HG02943 (cell line): ENCODE measurements around the gene STEAP2.
"Not testable (repeated sequence)": the region's sequence is repeated elsewhere in the genome, so short reads cannot be mapped to it uniquely, and the experiment has no call there.

Source experiments
- ATAC-seq: cut with Tn5 transposase; IDR thresholded peaks from one replicate; pipeline ENCODE4 v1.9.1; 2021; ENCODE audit warnings: mild to moderate bottlenecking, low read depth, moderate library complexity; ENCODE audit not compliant: unreplicated experiment

STEAP2 gene

DNA sequence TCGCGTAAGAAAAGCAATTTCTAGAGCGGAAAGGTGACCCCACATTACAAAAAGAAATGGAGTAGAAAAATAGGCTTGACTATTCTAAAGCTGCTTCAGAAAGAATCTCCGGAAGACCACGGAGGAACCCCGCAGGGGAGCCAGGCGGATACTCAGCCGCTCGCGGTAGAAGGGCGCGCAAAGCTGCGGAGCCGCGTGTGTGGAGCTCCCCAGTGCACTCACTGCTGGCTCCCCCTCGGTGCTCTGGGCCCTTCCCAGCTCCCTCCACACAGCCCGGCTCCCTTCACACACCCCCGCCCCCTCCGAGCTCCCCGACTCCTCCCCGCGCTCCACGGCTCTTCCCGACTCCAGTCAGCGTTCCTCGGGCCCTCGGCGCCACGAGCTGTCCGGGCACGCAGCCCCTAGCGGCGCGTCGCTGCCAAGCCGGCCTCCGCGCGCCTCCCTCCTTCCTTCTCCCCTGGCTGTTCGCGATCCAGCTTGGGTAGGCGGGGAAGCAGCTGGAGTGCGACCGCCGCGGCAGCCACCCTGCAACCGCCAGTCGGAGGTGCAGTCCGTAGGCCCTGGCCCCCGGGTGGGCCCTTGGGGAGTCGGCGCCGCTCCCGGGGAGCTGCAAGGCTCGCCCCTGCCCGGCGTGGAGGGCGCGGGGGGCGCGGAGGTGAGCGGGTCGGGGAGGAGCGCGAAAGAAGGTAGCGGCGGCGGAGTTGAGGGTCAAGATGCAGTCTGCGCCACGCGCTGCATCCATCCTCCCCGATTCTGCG is at the start of gene STEAP2:
TSS of gene STEAP2 (plus strand) at position 350 of the 758 bp plus-strand sequence. CDS start 13,343 bp downstream, outside the sequence.
- ATAC-seq: peak; percentile 93

DNA sequence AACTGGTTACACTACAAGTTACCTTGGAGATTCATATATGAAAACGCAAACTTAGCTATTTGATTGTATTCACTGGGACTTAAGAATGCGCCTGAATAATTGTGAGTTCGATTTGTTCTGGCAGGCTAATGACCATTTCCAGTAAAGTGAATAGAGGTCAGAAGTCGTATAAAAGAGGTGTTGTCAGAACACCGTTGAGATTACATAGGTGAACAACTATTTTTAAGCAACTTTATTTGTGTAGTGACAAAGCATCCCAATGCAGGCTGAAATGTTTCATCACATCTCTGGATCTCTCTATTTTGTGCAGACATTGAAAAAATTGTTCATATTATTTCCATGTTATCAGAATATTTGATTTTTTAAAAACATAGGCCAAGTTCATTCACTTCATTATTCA is 48.0 kb upstream of the STEAP2 start:
- ATAC-seq: no peak

DNA sequence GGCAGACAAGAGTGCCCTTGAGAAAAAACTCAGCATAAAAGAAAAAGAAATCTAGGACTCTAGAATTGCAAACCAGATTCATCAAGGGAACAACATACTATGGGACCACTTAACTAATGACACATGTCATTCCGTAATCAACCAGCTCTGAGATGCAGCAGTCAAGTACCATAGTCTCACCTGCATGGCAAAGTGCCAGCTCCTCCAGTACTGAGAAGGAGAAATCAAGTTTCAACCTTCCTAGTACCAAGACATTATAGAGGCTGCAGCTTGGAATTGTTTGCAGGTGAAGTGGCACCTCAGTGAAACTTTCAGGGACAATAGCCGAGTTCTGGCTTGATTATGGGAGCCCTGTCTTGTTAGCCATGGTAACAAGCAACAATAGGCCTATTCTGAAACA is 45.8 kb upstream of the STEAP2 start:
- ATAC-seq: no peak

DNA sequence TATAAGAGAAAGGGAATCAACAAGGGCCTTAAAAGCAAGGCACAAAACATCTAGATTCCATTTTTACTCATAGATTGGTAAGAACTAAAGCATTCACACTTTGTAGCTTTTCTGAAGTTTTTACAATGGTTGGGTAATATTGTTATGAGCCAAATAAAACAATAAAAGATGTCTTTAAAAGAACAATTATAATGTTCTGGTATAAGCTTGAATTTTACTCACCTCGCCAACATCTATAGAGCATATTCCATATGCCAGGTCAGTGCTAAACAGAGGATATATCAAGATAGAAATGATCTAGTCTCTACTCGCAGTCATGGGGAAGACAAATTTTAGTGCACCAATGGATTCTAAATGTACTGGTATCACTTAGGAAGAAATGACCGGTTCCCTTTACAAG is 45.4 kb upstream of the STEAP2 start:
- no peak for ATAC-seq

DNA sequence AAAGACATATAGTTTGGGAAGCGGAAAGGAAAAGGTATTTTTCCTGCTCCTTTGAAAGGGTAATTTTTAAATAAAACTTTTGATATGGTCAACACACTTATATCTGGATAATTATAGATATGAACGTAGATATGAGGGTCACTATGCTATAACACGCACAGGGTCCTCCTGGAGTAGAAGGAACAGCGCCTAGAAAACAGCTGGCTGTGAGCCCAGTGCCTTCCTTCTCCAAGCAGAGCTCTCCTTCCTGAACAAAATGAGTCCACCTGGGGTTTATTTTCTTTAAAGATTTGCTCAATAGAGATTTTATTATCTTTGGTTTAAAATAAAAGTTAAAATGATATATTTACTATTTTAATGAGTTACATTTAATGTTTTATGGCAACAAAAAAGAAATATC is 44.2 kb upstream of the STEAP2 start:
- no peak for ATAC-seq

DNA sequence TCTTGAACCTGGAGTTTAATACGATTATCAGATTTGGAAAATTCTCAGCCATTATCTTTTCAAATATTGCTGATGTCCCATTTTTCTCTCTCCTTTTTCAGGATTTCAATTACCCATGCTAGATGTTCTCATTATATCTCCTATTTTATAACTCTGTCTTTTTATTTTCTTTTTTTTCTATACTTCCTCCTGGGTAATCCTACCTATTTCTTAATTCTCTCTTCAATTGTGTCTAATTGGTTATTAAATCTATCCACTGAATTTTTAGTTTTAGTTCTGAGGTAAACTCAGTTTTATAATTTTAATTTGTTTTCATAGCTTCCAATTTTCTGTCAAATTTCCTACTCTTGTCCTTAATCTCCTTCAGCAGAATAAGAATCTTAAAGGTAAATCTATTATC is 41.6 kb upstream of the STEAP2 start:
- ATAC-seq: no peak

DNA sequence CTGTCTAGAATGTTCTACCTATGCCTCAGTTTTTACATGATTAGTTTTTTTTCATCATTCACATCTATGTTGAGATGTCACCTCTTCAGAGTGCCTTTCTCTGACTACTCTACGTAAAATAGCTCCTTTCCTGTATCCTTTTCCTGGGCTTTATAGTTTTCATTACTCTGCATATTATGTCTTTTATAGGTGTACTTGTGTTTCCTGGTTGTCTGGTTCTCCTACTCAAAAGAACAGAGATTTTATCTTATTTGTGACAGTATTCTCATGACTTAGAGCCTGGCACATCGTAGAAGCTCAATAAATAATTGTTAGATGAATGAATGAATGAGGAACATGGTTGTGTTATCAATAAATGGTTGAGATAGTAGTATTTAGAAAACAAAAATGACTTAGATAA is 39.4 kb upstream of the STEAP2 start:
- no peak for ATAC-seq

DNA sequence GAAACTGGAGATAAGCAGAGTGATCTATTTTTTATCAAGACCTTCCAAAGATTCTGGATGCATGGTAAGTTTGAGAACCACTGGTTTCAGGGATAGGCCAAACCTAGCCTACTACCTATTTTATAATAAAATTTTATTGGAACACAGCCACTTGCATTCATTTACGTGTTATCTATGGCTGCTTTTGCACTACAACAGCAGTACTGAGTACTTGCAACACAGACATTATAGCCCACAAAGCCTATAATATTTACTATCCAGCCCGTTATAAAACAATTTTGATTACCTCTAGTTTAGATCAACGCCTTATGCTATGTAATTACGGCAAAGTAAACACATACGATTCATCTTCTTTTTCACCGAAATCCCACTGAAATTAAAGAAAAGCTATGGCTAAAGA is 38.9 kb upstream of the STEAP2 start:
- no peak for ATAC-seq

DNA sequence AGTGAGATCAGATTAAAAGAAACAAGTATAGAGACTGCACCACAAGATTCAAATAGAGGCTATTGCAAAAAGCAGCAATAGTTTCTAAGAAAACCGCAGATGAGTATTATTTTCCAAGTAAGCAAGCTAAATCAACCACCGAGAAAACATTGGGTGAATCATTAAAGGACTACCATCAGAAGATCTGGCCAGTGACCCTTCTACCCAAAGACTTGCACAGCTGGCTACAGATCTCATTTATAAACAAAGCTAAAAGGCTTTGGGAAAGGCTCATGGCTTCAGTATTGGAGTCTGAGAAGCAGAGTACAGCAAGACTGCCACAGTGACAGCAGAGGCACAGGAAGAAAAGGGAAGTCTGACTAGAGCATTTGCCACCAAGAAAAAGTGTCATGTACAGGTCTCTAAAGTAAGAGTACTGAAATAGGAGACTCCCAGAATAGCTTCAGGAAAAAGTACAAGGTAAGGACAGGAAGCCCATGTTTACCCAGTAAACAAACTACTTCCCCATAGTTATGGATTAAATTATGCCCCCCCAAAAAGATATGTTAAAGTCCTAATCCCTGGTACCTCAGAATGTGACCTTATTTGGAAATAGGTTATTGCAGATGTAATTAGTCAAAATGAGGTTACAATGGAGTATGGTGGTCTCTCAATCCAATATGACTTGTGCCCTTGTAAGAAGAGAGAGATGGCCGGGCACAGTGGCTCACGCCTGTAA is 38.3 kb upstream of the STEAP2 start:
- ATAC-seq: peak; percentile 98

DNA sequence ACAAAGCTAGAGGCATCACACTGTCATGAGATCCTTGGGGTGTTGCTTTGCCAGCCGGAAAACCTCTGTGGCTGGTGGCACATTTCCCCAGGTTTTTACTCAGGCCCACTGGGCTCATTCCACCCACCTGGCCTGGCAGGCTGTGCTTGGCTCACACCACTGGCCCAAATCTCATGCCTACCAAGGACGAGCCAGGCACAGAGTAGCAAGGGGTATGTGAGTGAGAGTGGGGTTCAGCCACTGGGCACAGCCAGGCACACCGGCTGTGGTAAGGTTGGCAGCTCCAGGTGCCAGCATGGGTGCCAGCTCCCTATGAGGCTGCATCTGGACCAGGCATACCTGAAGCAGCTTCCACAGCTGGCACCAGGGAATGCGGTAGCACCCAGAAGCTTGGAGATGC is 35.9 kb upstream of the STEAP2 start:
- no peak for ATAC-seq

DNA sequence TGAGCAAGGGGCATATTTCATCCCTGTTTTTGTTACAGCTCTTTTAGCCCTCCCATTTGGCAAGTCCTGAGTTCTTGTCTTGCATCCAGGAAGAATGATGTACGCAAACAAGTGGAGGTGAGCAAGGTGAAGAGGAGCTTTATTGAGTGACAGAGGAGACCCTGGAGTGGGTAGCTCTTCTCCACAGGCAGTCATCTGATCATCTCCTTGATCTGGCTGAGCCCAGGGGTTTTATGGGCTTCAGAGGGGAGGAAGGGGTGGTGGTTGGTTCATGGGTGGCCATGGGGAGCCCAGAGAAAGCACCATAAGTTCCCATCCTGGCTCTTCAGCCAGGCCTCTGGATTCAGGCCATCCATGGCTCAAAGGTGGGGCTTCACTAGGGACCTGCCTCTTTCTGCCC is 35.3 kb upstream of the STEAP2 start:
- no peak for ATAC-seq

DNA sequence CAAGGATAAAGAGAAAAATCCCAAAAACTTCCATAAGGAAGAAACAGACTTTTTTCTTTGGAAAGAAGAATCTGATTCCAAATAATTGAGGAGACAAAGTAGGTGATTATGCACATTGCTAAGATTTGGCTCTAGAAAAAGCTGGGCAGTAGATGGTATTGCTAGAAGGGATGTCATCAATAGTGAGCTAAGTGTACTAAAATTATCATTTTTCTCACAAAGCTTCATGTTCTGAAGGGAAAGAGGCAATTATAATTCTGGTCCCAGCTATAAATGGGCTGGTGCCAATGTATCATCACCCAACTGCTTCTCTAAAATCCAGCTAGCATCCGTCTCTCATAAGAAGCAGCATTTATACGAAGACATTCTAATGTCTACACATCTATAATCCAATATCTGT is 33.4 kb upstream of the STEAP2 start:
- ATAC-seq: no peak

DNA sequence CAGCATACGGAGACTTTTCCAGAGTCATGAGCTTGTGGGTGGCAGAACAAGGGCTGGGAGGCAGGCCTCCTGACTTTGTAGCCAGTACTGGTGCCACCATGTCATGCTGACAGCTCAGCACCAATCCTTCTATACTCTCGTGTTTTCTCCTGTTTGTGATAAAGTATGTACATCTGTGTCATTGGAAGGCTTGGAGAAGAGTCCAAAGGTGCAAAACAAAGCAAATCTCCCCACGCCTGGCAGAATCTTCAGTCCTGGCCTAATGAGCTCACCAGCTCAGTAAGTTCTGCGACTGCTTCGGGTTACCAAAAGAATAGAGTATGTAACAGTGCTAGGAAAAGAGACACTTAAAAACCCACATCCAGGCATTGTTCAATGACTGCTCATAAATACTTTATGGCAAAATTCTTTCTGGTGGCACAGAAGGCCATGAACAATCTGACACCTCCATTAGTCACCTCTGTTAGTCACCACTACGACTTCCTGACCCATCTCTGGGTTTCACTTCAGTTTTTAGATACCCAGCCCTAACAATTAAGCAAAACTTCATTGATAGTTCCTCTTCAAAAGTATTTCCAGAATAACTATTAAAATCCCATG is 32.8 kb upstream of the STEAP2 start:
- ATAC-seq: peak; percentile 98

DNA sequence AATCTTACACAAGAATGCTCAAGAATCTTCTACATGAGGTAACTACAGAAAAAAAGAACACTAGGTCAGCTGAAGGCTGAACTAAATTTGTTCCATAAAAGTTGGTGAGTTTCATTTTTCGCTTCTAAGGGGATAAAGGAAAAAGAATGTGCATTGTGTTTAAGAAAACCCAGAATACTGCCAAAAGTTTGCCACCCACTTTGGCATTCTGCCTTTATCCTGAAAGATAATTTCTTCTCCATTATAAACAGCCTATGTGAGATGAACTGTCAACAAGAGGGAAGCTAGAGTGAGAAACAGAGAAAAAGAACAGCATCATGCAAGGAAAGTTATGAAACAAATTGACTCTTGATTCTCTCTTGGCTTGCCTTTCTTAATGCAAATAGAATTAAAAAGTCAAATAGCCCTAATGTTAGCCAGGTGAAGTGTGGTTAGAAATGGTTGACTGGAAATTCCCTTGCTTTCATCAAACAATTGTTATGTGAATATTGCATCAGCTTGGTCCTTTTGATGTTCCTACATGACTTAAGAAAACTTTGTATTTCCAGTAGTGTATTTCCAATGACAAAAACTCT is 31.4 kb upstream of the STEAP2 start:
- ATAC-seq: no peak

DNA sequence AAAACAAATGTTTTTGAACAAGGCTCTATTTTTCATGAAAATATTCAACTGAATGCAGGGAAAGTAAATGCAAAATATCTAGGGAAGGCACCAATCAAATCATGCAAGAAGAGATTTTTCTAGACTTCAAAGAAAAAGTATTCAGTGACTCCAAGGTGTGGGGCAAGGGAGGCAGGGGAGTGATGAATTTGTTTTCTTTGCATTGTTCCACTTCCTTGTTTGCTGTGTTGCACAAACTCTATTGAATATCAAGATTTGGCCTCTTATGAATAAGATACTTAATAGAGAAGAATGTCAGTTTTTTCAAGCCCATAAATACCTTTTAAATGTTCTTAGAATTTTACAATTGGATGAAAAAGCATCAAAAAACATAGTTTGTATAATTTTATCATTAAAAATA is 30.9 kb upstream of the STEAP2 start:
- ATAC-seq: no peak

DNA sequence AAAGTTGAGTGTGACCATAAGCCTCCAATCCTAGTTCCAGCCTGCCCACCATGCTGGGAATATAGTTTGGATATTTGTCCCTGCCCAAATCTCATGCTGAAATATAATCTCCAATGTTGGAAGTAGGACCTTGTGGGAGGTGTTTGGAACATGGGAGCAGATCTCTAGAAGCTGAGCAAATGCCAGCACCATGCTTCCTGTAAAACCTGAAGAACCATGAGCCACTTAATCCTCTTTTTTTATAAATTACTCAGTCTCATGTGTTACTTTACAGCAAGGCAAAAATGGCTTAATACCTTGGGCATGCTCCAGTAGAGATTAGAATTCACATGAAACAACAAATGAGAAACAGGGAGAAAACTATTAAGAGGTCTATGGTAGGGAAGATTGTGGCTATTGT is 30.1 kb upstream of the STEAP2 start:
- ATAC-seq: no peak

DNA sequence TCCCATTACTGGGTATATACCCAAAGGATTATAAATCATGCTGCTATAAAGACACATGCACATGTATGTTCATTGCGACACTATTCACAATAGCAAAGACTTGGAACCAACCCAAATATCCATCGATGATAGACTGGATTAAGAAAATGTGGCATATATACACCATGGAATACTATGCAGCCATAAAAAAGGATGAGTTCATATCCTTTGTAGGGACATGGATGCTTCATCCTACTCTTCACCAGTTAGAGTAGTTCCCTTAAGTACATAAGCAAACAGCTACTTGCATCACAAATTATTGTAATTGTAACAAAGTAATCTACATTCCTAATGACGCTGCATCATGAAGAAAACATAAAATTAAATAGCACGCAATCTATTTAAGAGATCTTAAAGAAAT is 25.2 kb upstream of the STEAP2 start:
- not testable (repeated sequence) for ATAC-seq

DNA sequence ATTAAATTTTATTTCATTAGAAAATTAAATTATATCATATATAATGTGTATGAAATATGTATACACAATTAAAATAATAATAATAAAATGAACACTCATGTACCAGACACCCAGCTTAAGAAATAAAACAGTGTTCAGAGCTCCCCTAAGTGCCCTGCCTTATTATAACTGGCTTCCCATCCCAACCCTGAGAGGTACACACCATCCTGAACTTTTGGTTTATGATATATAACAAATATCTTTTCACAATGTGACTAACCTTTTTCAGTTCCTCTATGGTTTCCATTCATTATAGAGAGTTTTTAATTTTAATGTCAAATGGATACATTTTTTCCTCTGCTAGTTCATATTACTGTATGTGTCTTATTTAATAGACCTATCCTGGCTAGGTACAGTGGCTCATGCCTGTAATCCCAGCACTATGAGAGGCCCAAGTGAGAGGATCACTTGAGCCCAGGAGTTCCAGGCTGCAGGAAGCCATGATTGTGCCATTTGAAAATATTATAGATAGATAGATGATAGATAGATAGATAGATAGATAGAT is 24.0 kb upstream of the STEAP2 start:
- ATAC-seq: no peak

DNA sequence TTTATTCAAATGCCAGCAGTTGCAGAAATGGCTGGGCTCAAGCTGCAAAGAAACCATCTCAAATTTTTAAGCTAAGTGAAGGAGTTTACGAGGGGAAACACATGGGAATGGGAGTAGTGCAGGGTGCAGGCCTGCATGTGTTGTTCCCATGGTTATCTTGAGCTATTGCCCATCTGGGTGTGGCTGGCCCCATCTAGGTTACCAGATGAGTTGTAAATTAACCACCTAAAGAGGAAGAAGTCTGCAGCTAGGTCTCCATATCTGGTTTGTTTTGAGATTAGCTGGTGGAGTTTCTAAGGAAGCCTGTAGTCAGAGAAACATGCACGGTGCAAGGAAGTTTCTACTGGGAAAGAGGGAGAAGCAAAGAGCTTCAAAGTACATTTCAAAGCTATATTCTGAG is 23.3 kb upstream of the STEAP2 start:
- ATAC-seq: peak; percentile 96

DNA sequence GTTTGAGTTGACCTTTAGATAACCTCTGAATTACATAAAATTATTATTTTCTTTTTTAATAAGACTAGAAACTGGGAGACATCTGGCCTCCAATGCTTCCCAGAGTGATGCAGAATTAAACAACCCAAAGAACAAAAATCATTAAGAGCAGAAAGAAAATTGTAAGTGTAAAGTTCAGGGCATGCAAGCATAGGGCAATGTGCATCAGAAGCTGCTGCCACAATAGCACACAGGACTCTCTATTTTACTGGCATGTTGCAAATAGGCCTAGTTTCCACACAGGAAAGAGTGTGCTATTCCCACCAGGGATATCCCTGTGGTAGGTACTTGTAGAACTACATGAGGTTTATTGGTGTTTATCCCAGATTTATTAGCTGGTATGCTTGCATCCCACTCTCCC is 20.5 kb upstream of the STEAP2 start:
- no peak for ATAC-seq

DNA sequence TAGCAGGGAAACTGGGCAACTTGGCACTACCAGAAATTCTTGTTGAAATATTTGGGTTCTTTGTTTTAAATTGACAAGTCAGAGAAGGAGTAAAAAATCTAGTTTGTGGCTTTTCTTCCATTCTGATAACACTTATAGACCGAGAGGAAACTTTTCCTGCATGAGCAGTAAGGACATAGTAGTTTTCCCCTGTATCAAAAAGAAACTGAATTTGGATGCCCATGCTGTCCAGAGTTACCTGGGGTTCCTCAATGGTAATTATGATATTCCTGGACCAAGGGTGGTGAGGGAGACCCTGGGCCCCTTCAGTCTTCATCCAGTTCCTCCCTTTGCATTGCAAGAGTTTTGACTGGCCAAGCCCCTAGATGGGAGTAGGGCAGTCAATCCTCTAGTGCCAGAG is 19.9 kb upstream of the STEAP2 start:
- no peak for ATAC-seq
